K562 (cell line): Measurements from ENCODE around the gene SREBF1. TPM values are rescaled to one million over a fixed set of nuclear protein-coding genes. Genes with fewer than 3 reads are reported as not detected.

Experiments
- ATAC-seq: fragments of 200-7000 bp; cut with Tn5 transposase; 3 replicates; pipeline ENCODE4 v1.9.1; 2020; ENCODE audit warnings: moderate library complexity
- BruUV-seq: library from RNA; stranded (reverse); fragments of 400-500 nt; replicated peaks from 2 replicates; lab custom pipeline; 2021; lab: Mats Ljungman, UMichigan
- CTCF ChIA-PET: fragments of 300-600 bp; formaldehyde crosslinking; extraction: SDS; loops from one replicate; lab custom pipeline; 2021; ENCODE audit warnings: low intra/inter-chr PET ratio; lab: Yijun Ruan, JAX
- POLR2A ChIA-PET: fragments of 300-600, 350-650 bp; sonication (Branson Sonifier 250); formaldehyde crosslinking; extraction: SDS; loops from one replicate; lab custom pipeline; 2021; ENCODE audit warnings: antibody characterized with exemption, inconsistent platforms; lab: Yijun Ruan, JAX
- DNase-seq, 4 experiments: peaks; one replicate each; pipeline versions ENCODE4 v3.0.0 to v3.0.0-alpha.2; 2011 to 2018; ENCODE audit warnings: low spot score in 3 of 4, mixed read lengths in 3 of 4; ENCODE audit errors: extremely low read depth in 1 of 4
- FAIRE-seq: peaks from 2 replicates; lab custom pipeline; 2011; peaks lifted over from hg19 to GRCh38; lab: Jason Lieb, UNC
- H2AFZ ChIP-seq: 2 replicates; pipeline ENCODE4 v1.6.0; 2011; ENCODE audit warnings: low read depth, low read length, control low read depth, inconsistent platforms
- H3K27ac ChIP-seq: fragments of 200-600 bp; 3 replicates; pipeline ENCODE4 v1.8.0; 2011; ENCODE audit warnings: low read depth, mild to moderate bottlenecking, control low read depth, inconsistent platforms, low read length, moderate library complexity, mixed read lengths; ENCODE audit errors: extremely low read depth
- H3K27me3 ChIP-seq, 2 experiments: fragments of 300-600 bp in 1 of 2; 2 replicates in 1 of 2; 3 replicates in 1 of 2; pipeline versions ENCODE4 v1.6.0 to v1.8.0; 2011; ENCODE audit warnings: inconsistent platforms in 2 of 2, low read length in 2 of 2, mild to moderate bottlenecking in 1 of 2, mixed read lengths in 1 of 2, moderate library complexity in 1 of 2; ENCODE audit not compliant: control insufficient read depth in 2 of 2, insufficient read depth in 2 of 2
- H3K36me3 ChIP-seq: fragments of 300-600 bp; 3 replicates; pipeline ENCODE4 v1.8.0; 2011; ENCODE audit warnings: mild to moderate bottlenecking, low read length, inconsistent platforms; ENCODE audit not compliant: control insufficient read depth, insufficient read depth
- H3K4me1 ChIP-seq, 2 experiments: fragments of 200-600 bp in 1 of 2; replicated peaks in 1 of 2; 2 replicates in 1 of 2; 3 replicates in 1 of 2; pipeline versions ENCODE4 v1.5.1 to v1.8.0; 2011; ENCODE audit warnings: inconsistent platforms in 2 of 2, low read length in 2 of 2, mild to moderate bottlenecking in 1 of 2, mixed read lengths in 1 of 2, moderate library complexity in 1 of 2; ENCODE audit not compliant: control insufficient read depth in 2 of 2, insufficient read depth in 2 of 2
- H3K4me2 ChIP-seq: 2 replicates; pipeline ENCODE4 v1.6.1; 2011; ENCODE audit warnings: low read length, control low read depth, inconsistent platforms, mixed read lengths; ENCODE audit not compliant: insufficient read depth
- H3K4me3 ChIP-seq: fragments of 200-600 bp; sonication (generic), shearing (Covaris generic); 2 replicates; pipeline ENCODE4 v1.5.1; 2016; ENCODE audit warnings: control low read depth, inconsistent platforms
- H3K79me2 ChIP-seq: fragments of 200-600 bp; 3 replicates; pipeline ENCODE4 v1.8.0; 2011; ENCODE audit warnings: low read length, inconsistent platforms; ENCODE audit not compliant: control insufficient read depth, insufficient read depth
- H3K9ac ChIP-seq, 2 experiments: 2 replicates each; pipeline versions ENCODE4 v1.6.0 to v1.6.1; 2011; ENCODE audit warnings: low read depth in 2 of 2, low read length in 2 of 2, control low read depth in 1 of 2, inconsistent platforms in 1 of 2, mild to moderate bottlenecking in 1 of 2, mixed read lengths in 1 of 2; ENCODE audit not compliant: insufficient read depth in 1 of 2
- H3K9me1 ChIP-seq: one replicate; pipeline ENCODE4 v1.6.0; 2011; ENCODE audit warnings: inconsistent platforms, mild to moderate bottlenecking, low read length, moderate library complexity; ENCODE audit not compliant: control insufficient read depth, insufficient read depth
- H3K9me3 ChIP-seq: replicated peaks from 2 replicates; pipeline ENCODE4 v1.5.1; 2011; ENCODE audit warnings: low read depth, low read length, inconsistent platforms; ENCODE audit not compliant: control insufficient read depth, insufficient read depth
- H4K20me1 ChIP-seq: replicated peaks from 2 replicates; pipeline ENCODE4 v1.6.1; 2011; ENCODE audit warnings: low read length, inconsistent platforms, mixed read lengths; ENCODE audit not compliant: control insufficient read depth, insufficient read depth
- C11orf30 ChIP-seq: fragments of 450-650 bp; IDR thresholded peaks from 2 replicates; pipeline ENCODE4 v1.6.1; 2016; ENCODE audit warnings: low read depth, mild to moderate bottlenecking
- GATAD2A ChIP-seq: fragments of 450-650 bp; IDR thresholded peaks from 2 replicates; pipeline ENCODE4 v1.6.1; 2017
- GTF2B ChIP-seq: IDR thresholded peaks from 2 replicates; pipeline ENCODE4 v1.6.1; 2011; ENCODE audit not compliant: insufficient read length; ENCODE audit errors: extremely low read depth
- MITF ChIP-seq: IDR thresholded peaks from 2 replicates; pipeline ENCODE4 v1.6.1; 2014; ENCODE audit warnings: antibody characterized with exemption
- MLLT1 ChIP-seq, 2 experiments: fragments of 450-650 bp; IDR thresholded peaks; 2 replicates each; pipeline ENCODE4 v1.6.1; 2016
- MXD1 ChIP-seq: fragments of 250-450 bp; sonication (Bioruptor Pico); IDR thresholded peaks from 2 replicates; pipeline ENCODE4 v1.8.0; 2021; ENCODE audit warnings: borderline replicate concordance, mild to moderate bottlenecking, moderate library complexity; ENCODE audit not compliant: poor library complexity, severe bottlenecking
- NFE2 ChIP-seq: IDR thresholded peaks from 2 replicates; pipeline ENCODE4 v1.6.1; 2014; ENCODE audit warnings: antibody characterized with exemption, low read depth
- NFRKB ChIP-seq: fragments of 450-650 bp; IDR thresholded peaks from 2 replicates; pipeline ENCODE4 v1.6.1; 2016; ENCODE audit warnings: low read depth
- RB1 ChIP-seq: fragments of 450-650 bp; IDR thresholded peaks from 2 replicates; pipeline ENCODE4 v1.6.1; 2017; ENCODE audit warnings: low read depth, mild to moderate bottlenecking
- SLC30A9 ChIP-seq: fragments of 250-450 bp; sonication (Bioruptor Pico); IDR thresholded peaks from 2 replicates; pipeline ENCODE4 v1.8.0; 2022; ENCODE audit warnings: mild to moderate bottlenecking, moderate library complexity
- TEAD1 ChIP-seq, 2 experiments: fragments of 450-650 bp in 1 of 2; sonication (generic) in 1 of 2; formaldehyde crosslinking; IDR thresholded peaks; 2 replicates each; pipeline versions ENCODE4 v1.4.0 to v1.8.0; 2020 to 2022; ENCODE audit warnings: mild to moderate bottlenecking in 2 of 2, missing genetic modification reagents in 1 of 2
- WGBS: fragments of 100-300 bp; shearing (Covaris generic); methylation state at CpG from one replicate; pipeline ENCODE4 v1.1.6; 2016; ENCODE audit warnings: low coverage, mixed read lengths; ENCODE audit not compliant: insufficient coverage; ENCODE audit errors: missing lambda C conversion rate; 5-methylcytosine and 5-hydroxymethylcytosine counted together
- in situ Hi-C: fragments of 300-500 bp; cut with MboI; formaldehyde crosslinking; loops from 4 replicates; pipeline ENCODE4 v1.15.0; 2018; ENCODE audit warnings: inconsistent platforms, mixed read lengths
- intact Hi-C: fragments of 100-400 bp; cut with micrococcal nuclease; formaldehyde crosslinking; loops from 2 replicates; pipeline ENCODE4 v1.14.2; 2022
- polyA plus RNA-seq, 8 experiments: library from polyadenylated mRNA; depleted of rRNA in 4 of 8; stranded (reverse) in 5 of 8; unstranded in 3 of 8; fragments of >200 nt; fragmentation: Nextera tagmentation in 2 of 8; fragmentation: Illumina TruSeq in 1 of 8; extraction: Ambion mirVana in 2 of 8; extraction: Trizol in 1 of 8; gene quantifications; 2 replicates each; pipeline versions ENCODE4 v1.2.1 to v1.2.3, GENCODE V29; 2011 to 2014; ENCODE audit warnings: inconsistent platforms in 1 of 8, missing spikeins in 1 of 8
- total RNA-seq, 7 experiments: library from RNA; depleted of rRNA in 6 of 7; stranded (reverse); fragments of >200 nt in 6 of 7; fragmentation: Illumina TruSeq in 2 of 7; extraction: Trizol in 2 of 7; gene quantifications; 2 replicates each; pipeline versions ENCODE4 v1.2.1 to v1.2.3, GENCODE V29; 2011 to 2021; ENCODE audit warnings: low replicate concordance in 1 of 7

Gene SREBF1
- total and polyA plus RNA-seq, 9 of the 15 experiments (the other 6 are each of a cell fraction or from before 2014, with no cell fraction given) = 1.6 to 169 (median 69.4) TPM

GRCh38 chr17:17837966-17838962, 1.5 kb upstream of the SREBF1 start:
- Histone ChIP-seq H3K9ac (peak overlapping the region; percentile 99), H3K27me3 (no peaks in the 10 kb centered on the region), H3K36me3 (peaks cover 20% of the 10 kb centered on the region; the same call in 2 of the 3 replicates), H2AFZ (peak overlapping the region; percentile 24; the same call in 1 of the 2 replicates), H3K79me2 (peaks cover 68% of the 10 kb centered on the region), H3K27ac (peak overlapping the region; percentile 100), H3K4me1 (peaks cover 64 to 82% of the 10 kb centered on the region in 2 experiments), H3K9me3 (no peaks in the 10 kb centered on the region), H4K20me1 (peaks cover 3% of the 10 kb centered on the region; the same call in 1 of the 2 replicates), H3K9me1 (no peaks in the 10 kb centered on the region), H3K4me3 (peak overlapping the region; percentile 19; the same call in 1 of the 2 replicates), H3K4me2 (peak overlapping the region; percentile 97)
- POLR2A ChIA-PET = interaction anchor here (0.6 to 6.7 kb wide), 14 partner anchors 10 to 324 kb away, joined by 3 to 102 read pairs (median 4); no protein-coding TSS in a partner anchor
- WGBS = 15% methylated on average over 9 of the region's 11 CpGs
- BruUV-seq = no TSS peak
- DNase-seq (peak in 2 of 4 experiments; percentile 53 to 82), FAIRE-seq (peak; percentile 89), ATAC-seq (peak; percentile 13)
- in situ Hi-C loops = no loop called here
- intact Hi-C loops = loop anchor here (2.0 kb wide), 2 partner anchors 13 to 15 kb away; no protein-coding TSS in a partner anchor
- CTCF ChIA-PET = no interaction called here
- TF ChIP-seq C11orf30 (no peak), TEAD1 (CRISPR knock-in tag; IDR thresholded peaks at IDR 0.05) (no peak), SLC30A9 (CRISPR knock-in tag) (no peak), GTF2B (no peak), NFRKB (peak; percentile 36; the same call in 1 of the 2 replicates), NFE2 (no peak), MLLT1 (IDR thresholded peaks at IDR 0.05) (peak in 1 of 2 experiments; percentile 38; a peak in 1 of 4 replicates), MITF (no peak), MXD1 (CRISPR knock-in tag) (no peak), RB1 (no peak), GATAD2A (0 out of 2 replicates have a peak, but pooled peaks have one; percentile 32)
